Upper lobe of left lung (tissue), 4 donors: Measurements from ENCODE around the gene C2orf42.

Experiments used
- POLR2A ChIP-seq, 4 donors: fragments of 450-650 bp; IDR thresholded peaks; one replicate each; pipeline ENCODE4 v1.5.1; 2016 to 2017; ENCODE audit warnings: antibody characterized with exemption in 4 of 4, mild to moderate bottlenecking in 2 of 4
- POLR2AphosphoS5 ChIP-seq, 2 donors: sonication (generic); formaldehyde crosslinking; IDR thresholded peaks; one replicate each; pipeline ENCODE4 v1.5.1; 2017; ENCODE audit warnings: antibody characterized with exemption in 2 of 2
- TF ChIP-seq, protein P1 (sequence below), 6 experiments: fragments of 450-650 bp in 4 of 6; fragments of 200-600 bp in 2 of 6; sonication (generic) in 2 of 6; IDR thresholded peaks; one replicate each; pipeline ENCODE4 v1.5.1; 2016 to 2019; ENCODE audit warnings: antibody characterized with exemption in 6 of 6

GRCh38 chr2:70203086-70203485, 12.3 kb upstream of the C2orf42 start:
- TF ChIP-seq POLR2AphosphoS5 (IDR thresholded peaks at IDR 0.05) (no peak), POLR2A (IDR thresholded peaks at IDR 0.05) (no peak)
- TF ChIP-seq, protein P1, sequence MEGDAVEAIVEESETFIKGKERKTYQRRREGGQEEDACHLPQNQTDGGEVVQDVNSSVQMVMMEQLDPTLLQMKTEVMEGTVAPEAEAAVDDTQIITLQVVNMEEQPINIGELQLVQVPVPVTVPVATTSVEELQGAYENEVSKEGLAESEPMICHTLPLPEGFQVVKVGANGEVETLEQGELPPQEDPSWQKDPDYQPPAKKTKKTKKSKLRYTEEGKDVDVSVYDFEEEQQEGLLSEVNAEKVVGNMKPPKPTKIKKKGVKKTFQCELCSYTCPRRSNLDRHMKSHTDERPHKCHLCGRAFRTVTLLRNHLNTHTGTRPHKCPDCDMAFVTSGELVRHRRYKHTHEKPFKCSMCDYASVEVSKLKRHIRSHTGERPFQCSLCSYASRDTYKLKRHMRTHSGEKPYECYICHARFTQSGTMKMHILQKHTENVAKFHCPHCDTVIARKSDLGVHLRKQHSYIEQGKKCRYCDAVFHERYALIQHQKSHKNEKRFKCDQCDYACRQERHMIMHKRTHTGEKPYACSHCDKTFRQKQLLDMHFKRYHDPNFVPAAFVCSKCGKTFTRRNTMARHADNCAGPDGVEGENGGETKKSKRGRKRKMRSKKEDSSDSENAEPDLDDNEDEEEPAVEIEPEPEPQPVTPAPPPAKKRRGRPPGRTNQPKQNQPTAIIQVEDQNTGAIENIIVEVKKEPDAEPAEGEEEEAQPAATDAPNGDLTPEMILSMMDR (IDR thresholded peaks at IDR 0.05): no peak
